GM20000 (cell line): ENCODE results near the gene MYO18B.

Experiments
- DNase-seq: peaks from one replicate; pipeline ENCODE4 v3.0.0; 2012; ENCODE audit warnings: low spot score
- CTCF ChIP-seq: IDR thresholded peaks from 2 replicates; pipeline ENCODE4 v1.5.1; 2012; ENCODE audit warnings: mild to moderate bottlenecking, control low read depth; ENCODE audit errors: extremely low read depth, missing control alignments

The MYO18B gene

GRCh38 chr22:25696763-25697162 is 45.2 kb upstream of the MYO18B start:
- no peak for DNase-seq
- no peak for TF ChIP-seq CTCF

- TF ChIP-seq CTCF = no peak
Measured at GRCh38 chr22:25697181-25697664, 44.8 kb upstream of the MYO18B start.

DNA sequence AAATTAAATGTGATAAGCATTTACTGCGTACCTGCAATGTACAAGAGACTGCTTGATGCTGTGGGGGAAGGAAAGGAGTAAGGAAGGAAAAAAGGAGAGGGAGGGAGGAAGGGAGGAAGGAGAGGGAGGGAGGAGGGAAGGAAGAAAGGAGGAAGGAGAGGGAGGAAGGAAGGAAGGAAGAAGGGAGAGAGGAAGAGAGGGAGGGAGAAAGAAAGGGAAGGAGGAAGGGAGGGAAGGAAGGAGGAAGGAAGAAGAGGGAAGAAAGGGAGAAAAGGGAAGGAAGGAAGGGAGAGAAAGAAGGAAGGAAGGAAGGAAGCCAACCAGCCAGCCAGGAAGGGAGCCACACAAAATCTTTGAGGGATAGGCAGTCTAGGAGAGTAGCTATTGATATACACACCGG is 44.0 kb upstream of the MYO18B start:
- TF ChIP-seq CTCF = no peak
- no peak for DNase-seq

More at GRCh38 chr22:25697181-25697664, 44.8 kb upstream of the MYO18B start:
- no peak for DNase-seq

- no peak for DNase-seq
- TF ChIP-seq CTCF = no peak
Measured at GRCh38 chr22:25698461-25698860, 43.5 kb upstream of the MYO18B start.

DNA sequence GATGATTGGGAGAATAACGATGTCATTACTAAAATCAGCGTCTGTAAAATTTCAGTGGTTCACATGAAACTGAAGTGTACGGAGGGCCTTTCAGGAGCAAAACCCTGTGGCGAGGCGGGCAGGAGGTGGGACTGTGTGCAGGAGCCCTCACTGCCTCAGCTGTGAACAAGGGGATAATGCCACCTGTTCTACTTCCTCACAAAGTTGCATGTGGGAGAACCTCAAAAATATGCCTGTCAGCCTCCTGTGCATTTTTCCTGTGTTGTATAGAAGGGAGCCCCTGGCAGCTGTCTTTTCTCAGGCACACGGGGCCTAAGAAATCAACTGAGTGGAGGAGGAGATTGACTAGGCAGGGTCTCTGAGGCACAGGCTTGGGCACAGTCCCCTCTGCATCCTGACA is 43.0 kb upstream of the MYO18B start:
- no peak for TF ChIP-seq CTCF

GRCh38 chr22:25701056-25701780 is 40.8 kb upstream of the MYO18B start:
- no peak for DNase-seq
- no peak for TF ChIP-seq CTCF

More for the DNA sequence above, 43.0 kb upstream of the MYO18B start:
- DNase-seq = no peak

- DNase-seq = peak; percentile 23
- no peak for TF ChIP-seq CTCF
Measured at GRCh38 chr22:25702040-25702439, 39.9 kb upstream of the MYO18B start.
